DOHH2 (cell line): ENCODE data around the gene CCR5AS.

Source experiments
- CTCF ChIP-seq: fragments of 200-600 bp; sonication (generic); IDR thresholded peaks from one replicate; pipeline ENCODE4 v1.5.1; 2014; ENCODE audit warnings: antibody characterized with exemption, mild to moderate bottlenecking, low read depth, low read length; ENCODE audit not compliant: poor library complexity, severe bottlenecking
- EZH2phosphoT487 ChIP-seq: fragments of 200-600 bp; sonication (generic); IDR thresholded peaks from 2 replicates; pipeline ENCODE4 v1.6.1; 2017; ENCODE audit warnings: borderline replicate concordance, mild to moderate bottlenecking, antibody characterized with exemption, low read length, moderate library complexity, mixed read lengths

- no peak for TF ChIP-seq CTCF
- no peak for TF ChIP-seq EZH2phosphoT487
These were observed 9.8 kb downstream of the CCR5AS start for GRCh38 chr3:46397111-46397510.
